ENCODE measurements around the gene HNF4A.

HNF4A gene
- total RNA-seq: 0 reads per million in 3 donors

- Histone ChIP-seq H3K4me3 (ENCODE audit: insufficient read depth, low read depth, low read length, poor library complexity, severe bottlenecking) (no peak within 1 kb of the TSS), H3K9me3 (ENCODE audit: control insufficient read depth, low read length) (no peaks in the 10 kb centered on the region), H3K27ac (ENCODE audit: insufficient read depth, low read length, poor library complexity, severe bottlenecking) (no peak within 1 kb of the TSS), H3K36me3 (ENCODE audit: control insufficient read depth, insufficient read depth, low read length) (no peaks in the 10 kb centered on the region), H3K4me1 (ENCODE audit: control insufficient read depth, insufficient read depth, low read length, poor library complexity, severe bottlenecking) (no peaks in the 10 kb centered on the region), H3K27me3 (replicated peaks; ENCODE audit: control insufficient read depth, insufficient read depth, low read length, poor library complexity, severe bottlenecking) (peaks cover 3% of the 10 kb centered on the region)
- DNase-seq: no peak
Observed at GRCh38 chr20:44355498-44356352, at the start of gene HNF4A. HNF4A (plus strand) TSS chr20:44355699; CDS start chr20:44355805, 106 bp downstream.

- H3K4me3 ChIP-seq (ENCODE audit: insufficient read depth, low read depth, low read length, poor library complexity, severe bottlenecking): no peak overlapping the region
- H3K36me3 ChIP-seq (ENCODE audit: control insufficient read depth, insufficient read depth, low read length): no peaks in the 10 kb centered on the region
- no peaks in the 10 kb centered on the region for H3K27me3 ChIP-seq (replicated peaks; ENCODE audit: control insufficient read depth, insufficient read depth, low read length, poor library complexity, severe bottlenecking)
- H3K4me1 ChIP-seq (ENCODE audit: control insufficient read depth, insufficient read depth, low read length, poor library complexity, severe bottlenecking): peaks cover 12% of the 10 kb centered on the region
- H3K27ac ChIP-seq (ENCODE audit: insufficient read depth, low read length, poor library complexity, severe bottlenecking): no peak overlapping the region
- DNase-seq: no peak
- H3K9me3 ChIP-seq (ENCODE audit: control insufficient read depth, low read length): no peaks in the 10 kb centered on the region
Observed at GRCh38 chr20:44306927-44307326, 48.6 kb upstream of the HNF4A start.

- Histone ChIP-seq H3K4me1 (ENCODE audit: control insufficient read depth, insufficient read depth, low read length, poor library complexity, severe bottlenecking) (peaks cover 12% of the 10 kb centered on the region), H3K4me3 (ENCODE audit: insufficient read depth, low read depth, low read length, poor library complexity, severe bottlenecking) (peak overlapping the region; percentile 90), H3K27me3 (replicated peaks; ENCODE audit: control insufficient read depth, insufficient read depth, low read length, poor library complexity, severe bottlenecking) (no peaks in the 10 kb centered on the region), H3K9me3 (ENCODE audit: control insufficient read depth, low read length) (no peaks in the 10 kb centered on the region), H3K36me3 (ENCODE audit: control insufficient read depth, insufficient read depth, low read length) (no peaks in the 10 kb centered on the region), H3K27ac (ENCODE audit: insufficient read depth, low read length, poor library complexity, severe bottlenecking) (peak overlapping the region; percentile 66)
- no peak for DNase-seq
Observed at GRCh38 chr20:44309763-44310663, 45.5 kb upstream of the HNF4A start.

GRCh38 chr20:44310664-44311639 lies 44.5 kb upstream of the HNF4A start, which contains the start of gene FITM2:
FITM2 (minus strand) TSS chr20:44311202; CDS start chr20:44311148, 54 bp downstream.
- peak within 1 kb of the TSS; percentile 66 for H3K27ac ChIP-seq (ENCODE audit: insufficient read depth, low read length, poor library complexity, severe bottlenecking)
- H3K4me1 ChIP-seq (ENCODE audit: control insufficient read depth, insufficient read depth, low read length, poor library complexity, severe bottlenecking): peaks cover 12% of the 10 kb centered on the region
- H3K36me3 ChIP-seq (ENCODE audit: control insufficient read depth, insufficient read depth, low read length): no peaks in the 10 kb centered on the region
- H3K27me3 ChIP-seq (replicated peaks; ENCODE audit: control insufficient read depth, insufficient read depth, low read length, poor library complexity, severe bottlenecking): no peaks in the 10 kb centered on the region
- peak; percentile 95 to 98 (median 98) for DNase-seq
- H3K4me3 ChIP-seq (ENCODE audit: insufficient read depth, low read depth, low read length, poor library complexity, severe bottlenecking): peak within 1 kb of the TSS; percentile 90
- H3K9me3 ChIP-seq (ENCODE audit: control insufficient read depth, low read length): no peaks in the 10 kb centered on the region

- Histone ChIP-seq H3K9me3 (ENCODE audit: control insufficient read depth, low read length) (no peaks in the 10 kb centered on the region), H3K27ac (ENCODE audit: insufficient read depth, low read length, poor library complexity, severe bottlenecking) (no peak overlapping the region), H3K4me1 (ENCODE audit: control insufficient read depth, insufficient read depth, low read length, poor library complexity, severe bottlenecking) (peaks cover 8% of the 10 kb centered on the region), H3K27me3 (replicated peaks; ENCODE audit: control insufficient read depth, insufficient read depth, low read length, poor library complexity, severe bottlenecking) (no peaks in the 10 kb centered on the region), H3K4me3 (ENCODE audit: insufficient read depth, low read depth, low read length, poor library complexity, severe bottlenecking) (no peak overlapping the region), H3K36me3 (ENCODE audit: control insufficient read depth, insufficient read depth, low read length) (no peaks in the 10 kb centered on the region)
- no peak for DNase-seq
Observed at GRCh38 chr20:44314870-44315269, 40.6 kb upstream of the HNF4A start.

- Histone ChIP-seq H3K4me1 (ENCODE audit: control insufficient read depth, insufficient read depth, low read length, poor library complexity, severe bottlenecking) (no peaks in the 10 kb centered on the region), H3K9me3 (ENCODE audit: control insufficient read depth, low read length) (no peaks in the 10 kb centered on the region), H3K27me3 (replicated peaks; ENCODE audit: control insufficient read depth, insufficient read depth, low read length, poor library complexity, severe bottlenecking) (no peaks in the 10 kb centered on the region), H3K36me3 (ENCODE audit: control insufficient read depth, insufficient read depth, low read length) (no peaks in the 10 kb centered on the region), H3K27ac (ENCODE audit: insufficient read depth, low read length, poor library complexity, severe bottlenecking) (no peak overlapping the region), H3K4me3 (ENCODE audit: insufficient read depth, low read depth, low read length, poor library complexity, severe bottlenecking) (no peak overlapping the region)
- DNase-seq: no peak
Observed at GRCh38 chr20:44319839-44320422, 35.6 kb upstream of the HNF4A start.

GRCh38 chr20:44324343-44324742 lies 31.2 kb upstream of the HNF4A start:
- Histone ChIP-seq H3K27me3 (replicated peaks; ENCODE audit: control insufficient read depth, insufficient read depth, low read length, poor library complexity, severe bottlenecking) (peaks cover 6% of the 10 kb centered on the region), H3K9me3 (ENCODE audit: control insufficient read depth, low read length) (no peaks in the 10 kb centered on the region), H3K4me3 (ENCODE audit: insufficient read depth, low read depth, low read length, poor library complexity, severe bottlenecking) (no peak overlapping the region), H3K27ac (ENCODE audit: insufficient read depth, low read length, poor library complexity, severe bottlenecking) (no peak overlapping the region), H3K4me1 (ENCODE audit: control insufficient read depth, insufficient read depth, low read length, poor library complexity, severe bottlenecking) (peaks cover 3% of the 10 kb centered on the region), H3K36me3 (ENCODE audit: control insufficient read depth, insufficient read depth, low read length) (no peaks in the 10 kb centered on the region)
- no peak for DNase-seq

GRCh38 chr20:44326391-44327159 lies 28.9 kb upstream of the HNF4A start:
- no peak for DNase-seq
- no peaks in the 10 kb centered on the region for H3K36me3 ChIP-seq (ENCODE audit: control insufficient read depth, insufficient read depth, low read length)
- H3K4me3 ChIP-seq (ENCODE audit: insufficient read depth, low read depth, low read length, poor library complexity, severe bottlenecking): peak overlapping the region; percentile 22
- H3K27ac ChIP-seq (ENCODE audit: insufficient read depth, low read length, poor library complexity, severe bottlenecking): no peak overlapping the region
- peaks cover 6% of the 10 kb centered on the region for H3K27me3 ChIP-seq (replicated peaks; ENCODE audit: control insufficient read depth, insufficient read depth, low read length, poor library complexity, severe bottlenecking)
- peaks cover 3% of the 10 kb centered on the region for H3K4me1 ChIP-seq (ENCODE audit: control insufficient read depth, insufficient read depth, low read length, poor library complexity, severe bottlenecking)
- H3K9me3 ChIP-seq (ENCODE audit: control insufficient read depth, low read length): no peaks in the 10 kb centered on the region

Measured in effector memory CD4-positive, alpha-beta T cell (primary cell).